ENCODE measurements around the gene ALPK1.

Gene ALPK1

GRCh38 chr4:112377171-112377570 is 80.0 kb downstream of the ALPK1 start (continued):
- no peak for TF ChIP-seq ZSCAN23 (tag by site-specific recombination; IDR thresholded peaks at IDR 0.05)
- TF ChIP-seq ZNF518A (tag by site-specific recombination; conservative IDR thresholded peaks at IDR 0.05; ENCODE audit: low read depth): no peak
- no peak for TF ChIP-seq ZNF624 (tag by site-specific recombination; IDR thresholded peaks at IDR 0.05)
- TF ChIP-seq ZNF585B (tag by site-specific recombination; IDR thresholded peaks at IDR 0.05): no peak
- TF ChIP-seq ZFP69B (tag by site-specific recombination; IDR thresholded peaks at IDR 0.05): no peak
- TF ChIP-seq ZNF302 (tag by site-specific recombination; IDR thresholded peaks at IDR 0.05; ENCODE audit: low read depth): no peak
- TF ChIP-seq ZNF148 (tag by site-specific recombination; IDR thresholded peaks at IDR 0.05; ENCODE audit: borderline replicate concordance): no peak
- TF ChIP-seq ZNF514 (tag by site-specific recombination; IDR thresholded peaks at IDR 0.05): no peak

GRCh38 chr4:112377594-112378242 is 80.5 kb downstream of the ALPK1 start:
- no peak overlapping the region for H3K4me3 ChIP-seq (ENCODE audit: low read depth, low read length)
- no peak for TF ChIP-seq SP7 (tag by site-specific recombination; IDR thresholded peaks at IDR 0.05)
- TF ChIP-seq ZNF623 (tag by site-specific recombination; IDR thresholded peaks at IDR 0.05): no peak
- no peak overlapping the region for H3K27ac ChIP-seq (ENCODE audit: extremely low read depth, low read depth, low read length)
- POLR2A ChIA-PET: no interaction called here
- CTCF ChIA-PET: no interaction called here
- peaks cover 0 to 7% of the 10 kb centered on the region in 2 experiments; a peak in 1 of 3 replicates for H3K36me3 ChIP-seq (ENCODE audit: control insufficient read depth in 2 of 2, insufficient read depth in 1 of 2, low read length in 2 of 2)
- no peaks in the 10 kb centered on the region for H3K9me3 ChIP-seq (ENCODE audit: control insufficient read depth, insufficient read depth, low read depth, low read length)
- no peaks in the 10 kb centered on the region for H3K4me1 ChIP-seq (ENCODE audit: control insufficient read depth, insufficient read depth, low read length)

GRCh38 chr4:112378243-112378620 is 81.1 kb downstream of the ALPK1 start:
- no peak overlapping the region for H3K27ac ChIP-seq (ENCODE audit: extremely low read depth, low read depth, low read length)
- ChIA-PET POLR2A (no interaction called here), CTCF (no interaction called here)
- no peaks in the 10 kb centered on the region for H3K9me3 ChIP-seq (ENCODE audit: control insufficient read depth, insufficient read depth, low read depth, low read length)
- peaks cover 0 to 7% of the 10 kb centered on the region in 2 experiments; a peak in 1 of 3 replicates for H3K36me3 ChIP-seq (ENCODE audit: control insufficient read depth in 2 of 2, insufficient read depth in 1 of 2, low read length in 2 of 2)
- no peak overlapping the region for H3K4me3 ChIP-seq (ENCODE audit: low read depth, low read length)
- no peaks in the 10 kb centered on the region for H3K4me1 ChIP-seq (ENCODE audit: control insufficient read depth, insufficient read depth, low read length)
- TF ChIP-seq REST (tag by site-specific recombination; IDR thresholded peaks at IDR 0.05) (no peak), PRDM10 (tag by site-specific recombination; IDR thresholded peaks at IDR 0.05) (no peak), ZNF223 (tag by site-specific recombination; IDR thresholded peaks at IDR 0.05) (no peak), ZNF132 (tag by site-specific recombination; IDR thresholded peaks at IDR 0.05; ENCODE audit: borderline replicate concordance) (no peak), ZNF133 (tag by site-specific recombination; IDR thresholded peaks at IDR 0.05) (no peak), ZNF174 (tag by site-specific recombination; IDR thresholded peaks at IDR 0.05) (no peak), BCL6B (tag by site-specific recombination; IDR thresholded peaks at IDR 0.05) (no peak)
